ENCODE measurements around the gene P3H4.

GRCh38 chr17:41794540-41794975, 17.2 kb downstream of the P3H4 start:
- TF ChIP-seq CTCF (IDR thresholded peaks at IDR 0.05 in 8 of 11, conservative IDR thresholded peaks at IDR 0.05 in 3 of 11) (no peak), POLR2A (IDR thresholded peaks at IDR 0.05) (no peak)

All from spleen (tissue), 7 donors.